ENCODE measurements around the gene FOXD1.
A peak's percentile ranks its signal among the peaks of the same experiment; 100 is the strongest.
"Not testable (repeated sequence)": the region's sequence is repeated elsewhere in the genome, so short reads cannot be mapped to it uniquely, and the experiment has no call there.

Gene FOXD1

DNA sequence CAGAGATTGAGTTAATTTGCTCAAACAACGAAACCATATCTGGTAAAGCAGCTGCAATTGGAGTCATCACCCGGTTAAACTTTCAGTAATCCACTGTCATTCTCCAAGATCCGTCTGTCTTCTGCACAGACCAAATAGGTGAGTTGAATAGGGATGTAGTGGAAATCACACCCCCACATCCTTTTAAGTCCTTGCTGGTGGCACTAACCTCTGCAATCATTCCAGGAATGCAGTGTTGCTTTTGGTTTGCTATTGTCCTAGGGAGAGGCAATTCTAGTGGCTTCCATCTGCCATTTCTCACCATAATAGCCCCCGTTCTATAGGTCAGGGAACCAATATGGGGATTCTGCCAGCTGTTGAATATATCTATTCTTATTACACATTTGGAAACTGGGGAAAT is 35.1 kb upstream of the FOXD1 start:
- ATAC-seq (ENCODE audit: low read depth) (no peak), DNase-seq (ENCODE audit: low spot score in 2 of 2) (no peak)

DNA sequence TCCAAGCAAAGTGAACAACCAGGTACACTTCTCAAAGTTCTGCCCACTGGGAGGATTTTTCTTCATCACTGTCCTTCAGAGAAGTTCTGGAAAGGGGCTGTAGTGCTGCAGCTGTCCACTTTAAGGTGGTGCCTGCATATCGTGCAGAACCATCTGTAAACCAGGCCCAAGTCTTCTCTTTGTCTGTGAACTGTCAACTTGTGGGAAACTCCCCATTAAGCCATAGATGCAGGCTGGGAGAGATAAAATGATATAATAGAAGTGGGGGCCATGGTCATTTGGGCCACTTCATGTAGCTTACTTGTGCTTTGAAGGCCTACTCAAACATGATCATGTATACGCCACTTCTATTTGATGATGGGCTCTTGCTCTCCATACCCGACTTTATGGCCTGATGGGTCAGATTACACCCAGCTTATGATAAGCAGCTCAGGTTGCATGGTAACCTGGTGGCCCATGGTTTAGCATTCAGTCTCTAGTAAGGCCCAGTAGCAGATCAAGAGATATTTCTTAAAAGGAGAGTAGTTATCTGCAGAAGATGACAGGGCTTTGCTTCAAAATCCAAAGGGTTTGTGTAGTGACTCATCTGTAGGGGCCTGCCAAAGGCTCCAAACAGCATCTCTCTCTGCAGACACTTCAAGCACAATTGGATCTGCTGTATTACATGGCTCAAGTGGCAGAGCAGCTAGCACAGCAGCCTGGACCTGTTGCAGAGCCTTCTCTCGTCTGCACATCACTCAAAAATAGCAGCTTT is 34.0 kb upstream of the FOXD1 start:
- Mint-ChIP-seq H3K9me3 (no peaks in the 10 kb centered on the region), H3K27me3 (peaks cover 14% of the 10 kb centered on the region), H3K4me1 (no peaks in the 10 kb centered on the region), H3K27ac (no peak overlapping the region), H3K36me3 (no peaks in the 10 kb centered on the region), H3K4me3 (no peak overlapping the region)
- ATAC-seq (ENCODE audit: low read depth): no peak
- DNase-seq (ENCODE audit: low spot score in 2 of 2): no peak

More for the DNA sequence above, 35.1 kb upstream of the FOXD1 start:
- Mint-ChIP-seq H3K27me3 (peaks cover 13% of the 10 kb centered on the region), H3K4me1 (no peaks in the 10 kb centered on the region), H3K9me3 (no peaks in the 10 kb centered on the region), H3K27ac (no peak overlapping the region), H3K36me3 (no peaks in the 10 kb centered on the region), H3K4me3 (no peak overlapping the region)

DNA sequence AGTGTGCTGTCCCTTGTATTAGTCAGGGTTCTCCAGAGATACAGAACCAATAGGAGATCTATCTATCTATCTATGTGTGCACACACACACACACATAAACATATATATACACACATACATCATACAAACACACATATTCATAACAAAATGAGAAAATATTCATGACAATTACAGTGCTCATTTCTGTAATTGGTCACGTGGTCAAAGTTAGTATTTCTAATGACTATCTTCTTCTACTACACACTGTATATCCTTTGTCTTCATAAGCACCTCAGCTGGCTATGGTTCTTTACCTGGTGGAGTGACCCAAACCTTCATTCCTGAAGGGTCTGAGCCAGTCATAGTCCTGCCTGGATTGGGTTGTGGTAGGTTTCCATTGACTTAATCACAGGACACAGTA is 31.9 kb upstream of the FOXD1 start:
- Mint-ChIP-seq H3K27me3 (peaks cover 8% of the 10 kb centered on the region), H3K36me3 (no peaks in the 10 kb centered on the region), H3K4me3 (no peak overlapping the region), H3K27ac (no peak overlapping the region), H3K9me3 (no peaks in the 10 kb centered on the region), H3K4me1 (no peaks in the 10 kb centered on the region)
- no peak for ATAC-seq (ENCODE audit: low read depth)
- DNase-seq (ENCODE audit: low spot score in 2 of 2): no peak

DNA sequence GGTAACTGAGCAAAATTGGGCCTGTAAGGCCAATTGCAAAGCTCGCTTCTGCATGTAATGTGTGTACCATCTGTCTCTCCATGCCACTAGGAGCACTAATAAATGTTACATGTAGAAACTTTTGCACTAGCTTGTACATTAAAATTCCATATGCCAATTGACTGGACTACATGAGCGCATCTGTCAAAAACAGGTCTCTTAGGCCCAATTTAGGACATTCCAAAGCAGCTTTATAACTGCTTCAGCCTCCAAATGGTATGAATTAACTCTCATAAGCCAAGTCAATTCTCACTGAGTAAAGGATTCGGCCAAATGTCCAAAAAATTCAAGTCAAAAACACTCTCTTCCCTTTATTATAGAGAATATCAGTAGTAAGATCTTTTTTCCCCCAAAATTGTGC is 23.5 kb upstream of the FOXD1 start:
- DNase-seq (ENCODE audit: low spot score in 2 of 2) (no peak), ATAC-seq (ENCODE audit: low read depth) (no peak)
- peaks cover 1% of the 10 kb centered on the region for H3K9me3 Mint-ChIP-seq
- H3K4me3 Mint-ChIP-seq: no peak overlapping the region
- H3K27ac Mint-ChIP-seq: no peak overlapping the region
- peaks cover 3% of the 10 kb centered on the region for H3K27me3 Mint-ChIP-seq
- H3K4me1 Mint-ChIP-seq: no peaks in the 10 kb centered on the region
- H3K36me3 Mint-ChIP-seq: peaks cover 3% of the 10 kb centered on the region

DNA sequence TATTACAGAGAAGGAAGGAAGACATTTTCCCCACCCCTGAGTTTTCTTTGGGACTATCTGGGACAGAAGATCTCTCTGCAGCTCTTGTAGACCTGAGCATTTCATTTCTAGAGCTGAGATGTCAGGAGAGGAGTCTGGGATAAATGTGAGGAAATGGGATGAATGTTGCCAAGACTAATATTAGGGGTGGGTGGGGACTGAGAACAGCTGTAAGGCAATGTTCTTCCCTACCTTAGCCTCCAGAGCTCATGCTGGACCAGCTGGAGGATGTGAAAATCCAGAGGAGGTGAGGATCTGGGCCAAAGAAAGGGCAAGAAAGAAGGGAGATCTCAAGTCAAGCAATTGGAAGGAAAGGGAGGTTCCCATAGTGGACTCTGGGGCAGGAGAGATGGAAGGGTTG is 23.1 kb upstream of the FOXD1 start:
- H3K9me3 Mint-ChIP-seq: peaks cover 1% of the 10 kb centered on the region
- H3K36me3 Mint-ChIP-seq: peaks cover 3% of the 10 kb centered on the region
- H3K4me1 Mint-ChIP-seq: no peaks in the 10 kb centered on the region
- no peak overlapping the region for H3K4me3 Mint-ChIP-seq
- peaks cover 2% of the 10 kb centered on the region for H3K27me3 Mint-ChIP-seq
- no peak overlapping the region for H3K27ac Mint-ChIP-seq
- ATAC-seq (ENCODE audit: low read depth): no peak
- no peak for DNase-seq (ENCODE audit: low spot score in 2 of 2)

DNA sequence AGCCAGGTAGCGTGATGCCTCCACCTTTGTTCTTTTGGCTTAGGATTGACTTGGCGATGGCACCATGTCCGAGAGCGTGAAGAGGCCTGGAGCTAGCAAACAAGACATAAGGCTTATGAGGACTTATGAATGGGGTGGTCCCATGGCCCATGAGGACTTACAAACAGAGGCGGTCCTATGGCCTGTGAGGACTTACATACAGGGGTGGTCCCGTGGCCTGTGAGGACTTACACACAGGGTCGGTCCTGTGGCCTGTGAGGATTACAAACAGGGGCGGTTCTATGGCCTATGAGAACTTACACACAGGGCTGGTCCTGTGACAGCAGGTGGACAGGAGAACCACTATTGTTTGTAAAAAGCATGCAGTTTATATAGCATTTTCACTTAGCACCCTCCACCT is 21.3 kb upstream of the FOXD1 start:
- DNase-seq (ENCODE audit: low spot score in 2 of 2) (no peak), ATAC-seq (ENCODE audit: low read depth) (no peak)
- Mint-ChIP-seq H3K27me3 (peaks cover 4% of the 10 kb centered on the region), H3K4me1 (no peaks in the 10 kb centered on the region), H3K4me3 (no peak overlapping the region), H3K36me3 (peaks cover 3% of the 10 kb centered on the region), H3K9me3 (peaks cover 1% of the 10 kb centered on the region), H3K27ac (no peak overlapping the region)

DNA sequence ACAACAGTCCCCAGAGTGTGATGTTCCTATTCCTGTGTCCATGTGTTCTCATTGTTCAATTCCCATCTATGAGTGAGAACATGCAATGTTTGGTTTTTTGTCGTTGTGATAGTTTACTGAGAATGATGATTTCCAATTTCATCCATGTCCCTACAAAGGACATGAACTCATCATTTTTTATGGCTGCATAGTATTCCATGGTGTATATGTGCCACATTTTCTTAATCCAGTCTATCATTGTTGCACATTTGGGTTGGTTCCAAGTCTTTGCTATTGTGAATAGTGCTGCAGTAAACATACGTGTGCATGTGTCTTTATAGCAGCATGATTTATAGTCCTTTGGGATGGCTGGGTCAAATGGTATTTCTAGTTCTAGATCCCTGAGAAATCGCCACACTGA is 20.1 kb upstream of the FOXD1 start:
- H3K4me3 Mint-ChIP-seq; H3K27me3 Mint-ChIP-seq; H3K9me3 Mint-ChIP-seq; H3K27ac Mint-ChIP-seq; H3K36me3 Mint-ChIP-seq; ATAC-seq (ENCODE audit: low read depth); DNase-seq (ENCODE audit: low spot score in 2 of 2); H3K4me1 Mint-ChIP-seq: not testable (repeated sequence)

DNA sequence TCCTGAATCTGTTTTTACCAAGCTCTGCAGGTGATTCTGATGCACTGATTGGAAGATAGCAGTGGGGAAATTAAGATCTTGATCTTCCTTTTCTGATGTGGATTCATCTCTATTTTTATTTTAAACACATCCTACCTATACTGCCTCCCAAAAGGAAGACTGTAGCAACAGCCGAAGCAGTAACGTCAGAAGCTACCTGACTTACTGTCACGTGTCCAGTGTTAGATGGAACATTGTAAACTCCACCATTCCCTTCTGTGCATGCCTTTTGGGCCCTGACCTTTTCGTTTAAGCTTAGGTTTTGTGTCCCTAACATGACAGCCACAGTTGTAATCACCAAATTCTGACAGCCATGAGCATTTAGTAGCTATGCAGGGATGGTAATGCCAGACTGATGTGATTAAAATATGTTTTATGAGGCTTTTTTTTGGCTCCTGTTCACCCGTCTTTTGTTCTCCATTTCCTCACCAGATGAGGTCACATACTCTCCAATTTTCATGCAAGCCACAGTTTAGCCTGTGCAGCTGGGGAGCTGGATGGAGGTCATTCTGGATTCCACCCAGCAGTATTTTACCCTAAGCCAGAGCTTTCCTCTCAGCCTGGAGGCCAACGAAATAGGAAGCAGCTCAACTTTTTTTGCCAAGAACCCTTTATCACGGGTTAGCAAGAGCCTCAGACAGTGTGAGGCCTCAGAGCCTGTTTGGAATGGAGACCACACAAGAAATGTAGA is 15.6 kb upstream of the FOXD1 start:
- Mint-ChIP-seq H3K9me3 (no peaks in the 10 kb centered on the region), H3K27ac (no peak overlapping the region), H3K27me3 (peaks cover 9% of the 10 kb centered on the region), H3K4me3 (no peak overlapping the region), H3K4me1 (no peaks in the 10 kb centered on the region), H3K36me3 (peaks cover 3% of the 10 kb centered on the region)
- DNase-seq (ENCODE audit: low spot score in 2 of 2): no peak
- no peak for ATAC-seq (ENCODE audit: low read depth)

DNA sequence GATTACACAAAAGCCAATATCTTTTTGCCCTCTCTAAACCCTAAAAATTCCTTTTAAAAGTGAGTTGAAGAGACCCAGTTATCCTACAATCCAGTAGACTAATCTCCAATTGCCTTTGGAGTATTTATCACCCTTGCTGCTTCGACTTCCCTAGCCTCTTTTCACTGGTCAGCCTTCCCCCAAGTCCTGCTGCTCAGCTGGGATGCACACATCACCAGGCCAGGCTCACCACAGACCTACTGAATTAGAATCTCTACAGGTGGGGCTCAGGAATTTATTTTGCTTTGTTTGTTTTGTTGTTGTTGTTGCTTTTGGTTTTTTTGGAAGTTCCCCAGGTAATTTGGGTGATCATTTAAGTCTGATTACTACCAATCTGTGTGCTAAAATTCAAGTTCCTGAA is 11.6 kb upstream of the FOXD1 start:
- Mint-ChIP-seq H3K27ac (no peak overlapping the region), H3K27me3 (peaks cover 13% of the 10 kb centered on the region), H3K9me3 (no peaks in the 10 kb centered on the region), H3K4me1 (no peaks in the 10 kb centered on the region), H3K36me3 (no peaks in the 10 kb centered on the region), H3K4me3 (no peak overlapping the region)
- no peak for ATAC-seq (ENCODE audit: low read depth)
- no peak for DNase-seq (ENCODE audit: low spot score in 2 of 2)

DNA sequence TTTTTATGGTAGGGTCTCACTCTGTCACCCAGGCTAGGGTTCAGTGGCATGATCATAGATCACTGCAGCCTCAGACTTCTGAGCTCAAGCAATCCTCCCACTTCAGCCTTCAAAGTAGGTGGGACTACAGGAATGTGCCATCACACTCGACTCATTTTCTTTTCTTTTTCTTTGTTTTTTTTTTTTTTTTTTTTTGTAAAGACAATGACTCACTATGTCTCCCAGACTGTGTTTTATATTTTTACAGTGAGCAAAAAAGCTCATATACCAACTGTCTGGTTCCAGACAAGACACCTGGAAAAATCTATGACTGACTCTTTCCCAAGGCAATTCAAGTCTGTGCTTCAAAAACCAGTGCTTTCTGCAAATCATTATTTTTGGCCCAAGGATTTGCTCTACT is 10.8 kb upstream of the FOXD1 start:
- H3K27me3 Mint-ChIP-seq: peaks cover 15% of the 10 kb centered on the region
- no peaks in the 10 kb centered on the region for H3K36me3 Mint-ChIP-seq
- no peak for DNase-seq (ENCODE audit: low spot score in 2 of 2)
- peaks cover under 1% of the 10 kb centered on the region for H3K4me1 Mint-ChIP-seq
- ATAC-seq (ENCODE audit: low read depth): no peak
- H3K4me3 Mint-ChIP-seq: no peak overlapping the region
- H3K9me3 Mint-ChIP-seq: no peaks in the 10 kb centered on the region
- no peak overlapping the region for H3K27ac Mint-ChIP-seq

DNA sequence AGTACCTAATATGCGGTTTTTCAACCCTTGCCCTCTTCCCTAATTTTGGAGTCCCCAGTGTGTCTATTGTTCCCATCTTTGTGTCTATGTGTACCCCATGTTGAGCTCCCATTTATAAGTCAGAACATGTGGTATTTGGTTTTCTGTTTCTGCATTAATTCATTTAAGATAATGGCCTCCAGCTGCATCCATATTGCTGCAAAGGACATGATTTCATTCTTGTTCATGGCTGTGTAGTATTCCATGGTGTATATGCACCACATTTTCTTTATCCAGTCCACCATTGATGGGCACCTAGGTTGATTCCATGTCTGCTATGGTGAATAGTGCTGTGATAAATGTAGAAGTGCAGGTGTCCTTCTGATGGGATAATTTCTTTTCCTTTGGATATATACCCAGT is 7.9 kb upstream of the FOXD1 start:
- not testable (repeated sequence) for H3K9me3 Mint-ChIP-seq; H3K4me1 Mint-ChIP-seq; H3K4me3 Mint-ChIP-seq; H3K27ac Mint-ChIP-seq; ATAC-seq (ENCODE audit: low read depth); DNase-seq (ENCODE audit: low spot score in 2 of 2); H3K36me3 Mint-ChIP-seq
- peaks cover 30% of the 10 kb centered on the region for H3K27me3 Mint-ChIP-seq

DNA sequence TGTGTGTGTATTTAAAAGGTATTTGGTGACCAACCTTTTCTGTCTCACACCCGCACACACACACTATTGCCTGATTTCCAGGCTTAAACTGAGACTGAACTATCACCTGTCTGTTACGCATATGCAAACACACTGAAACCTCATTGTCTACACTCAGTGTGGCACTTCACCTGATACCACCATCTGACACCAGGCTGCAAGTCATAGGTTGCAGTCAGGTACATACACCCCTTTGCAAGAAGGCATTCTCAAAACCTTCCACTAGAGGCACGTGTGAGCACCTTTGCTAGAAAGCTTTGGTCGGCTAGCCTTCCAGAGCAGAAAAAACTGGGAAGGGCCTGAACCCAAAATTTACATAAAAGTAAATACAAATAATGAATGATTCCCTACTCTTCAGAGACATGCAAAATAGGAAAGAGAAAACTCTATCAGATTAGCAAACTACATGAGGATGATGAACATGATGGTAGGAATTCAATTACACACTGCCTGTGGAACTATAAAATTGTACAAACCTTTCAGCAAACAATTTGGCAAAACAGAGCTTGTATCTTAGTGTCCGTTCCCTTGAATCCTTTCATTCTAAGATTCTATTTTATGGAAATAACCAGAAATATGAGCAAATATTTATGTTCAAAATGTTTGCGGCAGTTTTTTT is 5.9 kb upstream of the FOXD1 start:
- Mint-ChIP-seq H3K9me3 (no peaks in the 10 kb centered on the region), H3K4me1 (peaks cover 2% of the 10 kb centered on the region), H3K4me3 (no peak overlapping the region), H3K27me3 (peaks cover 29% of the 10 kb centered on the region), H3K36me3 (no peaks in the 10 kb centered on the region), H3K27ac (no peak overlapping the region)
- ATAC-seq (ENCODE audit: low read depth): peak; percentile 92
- peak in 1 of 2 donors; percentile 35 for DNase-seq (ENCODE audit: low spot score in 2 of 2)

DNA sequence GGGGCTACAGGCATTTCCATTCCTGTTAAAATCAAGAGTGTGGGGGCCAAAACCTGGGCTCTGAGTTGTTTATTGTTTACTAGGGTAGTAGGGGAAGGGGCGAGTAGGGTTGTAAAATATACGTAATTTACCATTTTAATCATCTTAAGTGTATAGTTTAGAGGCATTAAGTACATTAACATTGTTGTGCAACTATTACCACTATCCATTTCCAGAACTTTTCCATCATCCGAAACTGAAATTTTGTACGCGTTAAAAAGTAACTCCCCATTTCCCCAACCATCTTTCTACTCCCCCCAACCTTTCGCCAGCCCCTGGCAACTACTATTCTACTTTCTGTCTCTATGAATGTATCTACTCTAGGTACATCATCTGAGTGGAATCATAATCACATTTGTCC is 3.6 kb upstream of the FOXD1 start:
- H3K9me3 Mint-ChIP-seq: no peaks in the 10 kb centered on the region
- H3K36me3 Mint-ChIP-seq: no peaks in the 10 kb centered on the region
- ATAC-seq (ENCODE audit: low read depth) (no peak), DNase-seq (ENCODE audit: low spot score in 2 of 2) (no peak)
- peaks cover 30% of the 10 kb centered on the region for H3K27me3 Mint-ChIP-seq
- H3K27ac Mint-ChIP-seq: no peak overlapping the region
- H3K4me1 Mint-ChIP-seq: peaks cover 8% of the 10 kb centered on the region
- no peak overlapping the region for H3K4me3 Mint-ChIP-seq

DNA sequence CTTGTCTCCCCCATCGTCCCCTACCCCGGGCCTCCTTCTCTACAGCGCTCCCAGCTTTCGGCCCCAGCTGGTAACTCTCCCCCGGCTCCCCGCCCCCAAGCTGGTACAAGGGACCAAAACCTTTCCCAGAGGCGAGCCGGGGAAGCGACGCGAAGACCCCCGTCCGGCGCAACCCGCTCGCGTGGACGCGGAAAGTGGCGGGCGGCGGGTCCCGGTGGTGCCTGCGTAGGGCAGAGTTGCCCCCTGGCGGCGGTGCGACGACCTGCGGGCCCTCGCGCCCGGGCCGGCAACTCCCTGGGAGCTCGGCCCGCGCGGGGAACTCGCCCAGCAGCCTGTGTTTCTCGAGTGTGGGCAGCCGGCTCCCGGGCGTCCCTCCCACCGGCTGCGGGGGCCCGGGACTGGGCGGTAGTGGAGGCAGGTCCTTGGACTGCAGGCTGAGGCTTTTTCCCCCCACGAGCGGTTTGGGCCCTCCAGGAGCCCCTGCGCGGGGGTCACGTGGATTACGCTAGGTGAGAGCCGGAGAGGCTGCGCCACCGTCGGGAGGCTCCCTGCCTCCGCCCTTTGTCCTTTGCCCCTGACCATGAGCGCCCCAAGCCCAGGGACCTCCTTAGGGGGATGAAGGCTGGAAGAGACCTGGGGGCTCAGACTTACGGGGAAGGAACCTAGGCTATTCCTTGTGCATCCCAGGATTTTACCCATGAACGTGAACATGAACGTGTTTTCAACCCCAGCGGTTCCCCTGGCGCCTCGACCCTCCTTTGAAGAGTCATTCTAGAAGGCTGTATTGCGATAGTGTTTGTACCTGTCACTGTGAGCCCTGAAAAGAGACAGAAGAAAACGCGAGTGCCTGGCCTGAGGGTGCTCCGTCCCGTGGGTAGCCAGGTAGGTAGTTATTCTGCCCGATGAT is 2.9 kb upstream of the FOXD1 start:
- Mint-ChIP-seq H3K27ac (no peak overlapping the region), H3K36me3 (no peaks in the 10 kb centered on the region), H3K27me3 (peaks cover 27% of the 10 kb centered on the region), H3K4me3 (no peak overlapping the region), H3K9me3 (no peaks in the 10 kb centered on the region), H3K4me1 (peaks cover 8% of the 10 kb centered on the region)
- DNase-seq (ENCODE audit: low spot score in 2 of 2) (peak in 1 of 2 donors; percentile 49), ATAC-seq (ENCODE audit: low read depth) (no peak)
